Fibroblast of pulmonary artery (primary cell): ENCODE measurements around the gene RNF225.

Source experiments
- DNase-seq: peaks from one replicate; pipeline ENCODE4 v3.0.0-alpha.2; 2010; ENCODE audit warnings: low read depth
- H3K4me3 ChIP-seq: replicated peaks from 2 replicates; pipeline ENCODE4 v1.5.1; 2011; ENCODE audit warnings: low read depth, mild to moderate bottlenecking, control low read depth, low read length, moderate library complexity
- CTCF ChIP-seq: IDR thresholded peaks from 2 replicates; pipeline ENCODE4 v1.5.1; 2011; ENCODE audit warnings: mild to moderate bottlenecking, control low read depth, low read length, inconsistent platforms; ENCODE audit errors: missing control alignments

RNF225 gene

GRCh38 chr19:58351558-58351878 is 43.9 kb upstream of the RNF225 start:
- DNase-seq = no peak
- H3K4me3 ChIP-seq = no peak overlapping the region
- no peak for TF ChIP-seq CTCF

- TF ChIP-seq CTCF = no peak
- H3K4me3 ChIP-seq = no peak overlapping the region
Measured at GRCh38 chr19:58351990-58352755, 43.3 kb upstream of the RNF225 start.

DNA sequence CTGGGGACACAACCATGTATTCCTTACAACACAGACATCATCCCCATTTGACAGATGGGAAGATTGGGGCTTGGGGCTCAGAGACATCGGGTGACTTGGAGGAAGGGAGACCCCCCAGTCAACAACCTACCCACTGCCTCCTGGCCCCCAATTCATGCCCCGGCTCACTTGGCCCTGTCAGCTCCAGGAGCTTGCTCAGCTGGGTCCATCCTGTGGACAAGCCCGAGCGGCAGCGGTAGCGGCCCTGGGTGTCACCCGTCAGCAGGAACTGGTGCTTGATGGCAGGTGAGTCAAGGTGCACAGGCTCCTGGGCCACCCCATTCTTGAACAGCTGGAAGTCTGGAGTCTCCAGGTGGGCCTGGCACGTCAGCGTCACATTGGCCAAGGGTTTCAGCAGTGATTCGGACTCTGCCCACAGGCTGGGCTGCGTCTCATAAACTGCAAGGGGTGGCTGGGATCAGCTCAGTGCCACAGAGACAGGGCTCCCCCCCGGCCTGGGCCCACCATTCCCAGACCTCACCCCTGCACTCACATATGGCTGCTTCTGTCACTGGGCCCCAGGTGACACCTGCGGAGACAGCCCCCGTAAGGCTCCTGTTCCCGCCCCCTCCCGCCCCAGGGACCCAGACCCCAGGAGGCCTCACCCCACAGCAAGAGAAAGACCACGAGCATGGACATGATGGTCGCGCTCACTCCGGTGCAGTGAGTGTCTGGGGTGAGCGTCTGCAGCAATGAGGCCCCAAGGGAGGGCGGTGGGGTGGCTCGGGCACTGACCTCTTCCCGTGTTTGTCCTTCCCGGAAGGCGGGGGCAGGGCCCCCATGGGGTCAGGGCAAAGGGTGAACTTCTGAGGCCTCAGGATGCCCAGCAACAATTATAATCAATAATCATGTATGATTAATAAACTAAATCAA is 42.4 kb upstream of the RNF225 start, which contains the start of gene A1BG:
Gene A1BG (minus strand): TSS at position 733 of the 912 bp plus-strand sequence. CDS start 55 bp downstream, at position 678.
- DNase-seq = no peak
- no peak for TF ChIP-seq CTCF
- no peak within 1 kb of the TSS for H3K4me3 ChIP-seq

More at GRCh38 chr19:58351990-58352755, 43.3 kb upstream of the RNF225 start:
- no peak for DNase-seq

DNA sequence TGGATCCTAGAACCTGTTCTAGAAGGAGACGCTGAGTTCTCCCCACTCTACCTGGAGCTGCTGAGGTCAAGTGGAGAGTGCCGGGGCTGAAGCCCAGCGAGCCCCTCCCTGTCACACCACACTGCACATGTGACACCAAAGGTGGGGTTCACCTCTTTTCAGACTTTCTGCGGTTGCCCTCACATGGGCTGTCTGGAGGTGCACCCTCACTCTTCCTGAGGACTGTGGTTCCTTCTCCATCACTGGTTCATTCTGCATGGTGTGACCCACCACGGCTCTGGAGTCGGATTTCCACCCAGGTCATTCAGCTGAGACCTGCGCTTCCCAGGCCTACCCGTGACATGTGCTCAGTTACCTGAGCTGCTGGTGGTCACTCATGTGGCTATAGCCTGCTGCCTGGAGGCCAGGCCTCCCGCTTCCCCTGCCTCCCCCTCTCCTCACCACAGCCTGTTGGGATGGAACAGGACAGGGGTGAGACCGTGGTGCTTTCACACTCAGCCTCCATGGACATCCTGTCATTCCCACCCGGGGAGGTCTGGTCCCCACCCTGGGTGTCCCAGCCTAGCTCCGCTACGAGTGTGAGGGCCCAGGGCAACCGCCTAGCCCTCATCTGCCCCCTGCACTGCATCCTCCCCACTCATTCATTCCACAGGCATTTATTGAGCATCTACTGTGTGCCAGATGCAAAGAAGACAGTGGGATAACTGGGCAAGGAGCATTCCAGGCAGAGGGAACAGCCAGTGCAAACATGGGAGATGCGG is 41.6 kb upstream of the RNF225 start:
- DNase-seq = no peak
- H3K4me3 ChIP-seq = no peak overlapping the region
- no peak for TF ChIP-seq CTCF

DNA sequence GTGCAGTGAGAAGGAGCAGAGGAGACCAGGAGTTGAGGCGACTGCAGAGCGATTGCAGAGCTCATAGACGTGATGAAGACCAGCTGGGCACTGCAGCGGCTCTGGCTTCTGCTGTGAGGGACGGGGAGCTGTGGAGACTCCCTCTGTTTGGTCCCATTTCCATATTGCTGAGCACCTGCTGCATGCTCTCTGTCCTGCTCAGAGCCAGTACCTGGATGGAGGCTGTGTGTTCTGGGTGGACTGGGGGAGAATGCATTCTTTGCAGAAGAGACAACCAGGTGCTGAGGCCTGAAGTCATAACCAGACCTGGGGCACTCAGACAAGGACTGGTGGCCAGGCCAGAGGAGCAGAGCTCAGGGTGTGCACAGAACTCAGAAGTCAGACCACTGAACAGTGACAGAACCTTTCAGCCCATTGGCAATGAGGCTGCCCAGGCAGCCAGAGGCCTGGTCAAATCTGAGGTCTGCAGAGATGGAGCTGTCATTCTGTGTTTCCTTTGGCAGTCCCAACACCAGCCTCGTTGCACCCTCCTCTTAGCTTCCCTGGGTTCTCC is 40.9 kb upstream of the RNF225 start:
- no peak overlapping the region for H3K4me3 ChIP-seq
- no peak for TF ChIP-seq CTCF
- DNase-seq = no peak

DNA sequence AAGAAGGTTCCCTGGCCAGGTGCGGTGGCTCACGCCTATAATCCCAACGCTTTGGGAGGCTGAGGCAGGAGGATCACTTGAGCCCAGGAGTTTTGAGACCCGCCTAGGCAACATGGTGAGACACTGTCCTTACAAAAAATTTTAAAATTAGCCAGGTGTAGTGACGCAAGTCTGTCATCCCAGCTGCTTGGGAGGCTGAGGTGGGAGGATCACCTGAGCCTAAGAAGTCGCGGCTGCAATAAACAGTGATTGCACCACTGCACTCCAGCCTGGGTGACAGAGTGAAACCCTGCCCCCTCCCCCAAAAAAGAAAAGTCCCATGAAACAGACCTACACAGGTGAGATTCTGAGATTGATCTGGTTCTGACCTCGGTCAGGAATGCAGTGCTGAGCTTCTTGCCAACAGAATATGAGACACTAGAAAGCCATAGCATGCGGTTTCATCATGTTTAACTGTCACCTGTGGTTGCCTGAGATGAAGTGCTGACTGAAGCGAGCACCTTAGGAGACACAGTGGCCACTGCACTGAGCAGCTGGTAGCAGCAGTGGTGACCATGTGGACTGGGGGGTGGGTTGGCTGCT is 40.1 kb upstream of the RNF225 start:
- no peak for TF ChIP-seq CTCF
- DNase-seq = no peak
- H3K4me3 ChIP-seq = no peak overlapping the region
